ENCODE data around the gene ZNF548.
"Not testable (repeated sequence)": the region's sequence is repeated elsewhere in the genome, so short reads cannot be mapped to it uniquely, and the experiment has no call there.

ZNF548 gene

GRCh38 chr19:57366776-57367175 lies 22.9 kb upstream of the ZNF548 start:
- H3K4me1 ChIP-seq: no peaks in the 10 kb centered on the region

DNA sequence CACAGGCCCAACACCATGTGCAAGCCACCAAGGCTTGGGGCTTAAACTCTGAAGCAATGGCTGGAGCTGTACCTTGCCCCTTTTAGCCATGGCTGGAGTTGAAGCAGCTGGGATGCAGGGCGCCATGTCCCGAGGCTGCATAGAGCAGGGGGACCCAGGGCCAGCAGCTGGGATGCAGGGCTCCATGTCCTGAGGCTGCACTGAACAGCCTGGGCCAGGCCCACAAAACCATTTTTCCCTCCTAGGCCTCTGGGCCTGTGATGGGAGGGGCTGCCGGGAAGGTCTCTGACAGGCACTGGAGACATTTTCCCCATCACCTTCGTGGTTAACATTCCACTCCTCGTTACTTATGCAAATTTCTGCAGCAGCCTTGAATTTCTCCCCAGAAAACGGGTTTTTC lies 15.5 kb upstream of the ZNF548 start:
- H3K36me3 ChIP-seq: no peaks in the 10 kb centered on the region
- DNase-seq: no peak
- no peaks in the 10 kb centered on the region for H3K4me1 ChIP-seq
- no peak for TF ChIP-seq CTCF (IDR thresholded peaks at IDR 0.05; ENCODE audit: low read depth, low read length)
- H3K4me3 ChIP-seq (ENCODE audit: low read depth, low read length): no peak overlapping the region
- peaks cover 6% of the 10 kb centered on the region for H3K9me3 ChIP-seq
- H3K27me3 ChIP-seq: no peaks in the 10 kb centered on the region

More at GRCh38 chr19:57366776-57367175, 22.9 kb upstream of the ZNF548 start:
- Histone ChIP-seq H3K9me3 (no peaks in the 10 kb centered on the region), H3K36me3 (no peaks in the 10 kb centered on the region), H3K27me3 (no peaks in the 10 kb centered on the region), H3K4me3 (ENCODE audit: low read depth, low read length) (no peak overlapping the region)
- no peak for DNase-seq
- no peak for TF ChIP-seq CTCF (IDR thresholded peaks at IDR 0.05; ENCODE audit: low read depth, low read length)

DNA sequence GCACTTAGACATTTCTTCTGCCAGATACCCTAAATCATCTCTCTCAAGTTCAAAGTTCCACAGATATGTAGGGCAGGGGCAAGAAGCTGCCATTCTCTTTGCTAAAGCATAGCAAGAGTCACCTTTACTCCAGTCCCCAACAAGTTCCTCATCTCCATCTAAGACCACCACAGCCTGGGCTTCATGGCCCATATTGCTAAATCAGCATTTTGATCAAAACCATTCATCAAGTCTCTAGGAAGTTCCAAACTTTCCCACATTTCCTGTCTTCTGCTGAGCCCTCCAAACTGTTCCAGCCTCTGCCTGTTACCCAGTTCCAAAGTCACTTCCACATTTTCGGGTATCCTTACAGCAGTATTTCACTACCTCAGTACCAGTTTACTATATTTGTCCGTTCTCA lies 15.0 kb upstream of the ZNF548 start:
- H3K9me3 ChIP-seq; H3K4me3 ChIP-seq (ENCODE audit: low read depth, low read length); DNase-seq; H3K4me1 ChIP-seq; H3K27me3 ChIP-seq; H3K36me3 ChIP-seq: not testable (repeated sequence)

DNA sequence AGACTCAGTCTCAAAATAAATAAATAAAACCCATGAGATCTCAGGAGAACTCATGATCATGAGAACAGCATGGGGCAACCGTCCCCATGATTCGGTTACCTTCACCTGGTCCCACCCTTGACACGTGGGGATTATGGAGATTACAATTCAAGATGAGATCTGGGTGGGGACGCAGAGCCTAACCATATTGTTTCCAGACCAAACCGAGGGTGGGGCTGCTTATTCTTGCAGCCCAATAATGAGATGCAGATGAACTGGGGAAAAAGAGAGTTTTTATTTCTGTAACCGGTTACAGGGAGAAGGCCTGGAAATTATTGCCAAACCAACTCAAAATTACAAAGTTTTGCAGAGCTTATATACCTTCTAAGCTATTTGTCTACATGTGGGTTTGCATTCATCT lies 13.5 kb upstream of the ZNF548 start:
- no peak for DNase-seq

GRCh38 chr19:57377498-57378146 lies 12.0 kb upstream of the ZNF548 start:
- Histone ChIP-seq H3K4me3 (ENCODE audit: low read depth, low read length) (no peak overlapping the region), H3K27me3 (no peaks in the 10 kb centered on the region), H3K36me3 (no peaks in the 10 kb centered on the region), H3K4me1 (no peaks in the 10 kb centered on the region), H3K9me3 (peaks cover 6% of the 10 kb centered on the region)
- no peak for TF ChIP-seq CTCF (IDR thresholded peaks at IDR 0.05; ENCODE audit: low read depth, low read length)
- no peak for DNase-seq

More for the DNA sequence above, 13.5 kb upstream of the ZNF548 start:
- Histone ChIP-seq H3K4me1 (no peaks in the 10 kb centered on the region), H3K4me3 (ENCODE audit: low read depth, low read length) (no peak overlapping the region), H3K9me3 (peaks cover 6% of the 10 kb centered on the region), H3K36me3 (no peaks in the 10 kb centered on the region), H3K27me3 (no peaks in the 10 kb centered on the region)
- no peak for TF ChIP-seq CTCF (IDR thresholded peaks at IDR 0.05; ENCODE audit: low read depth, low read length)

GRCh38 chr19:57380923-57381322 lies 8.7 kb upstream of the ZNF548 start:
- Histone ChIP-seq H3K27me3 (no peaks in the 10 kb centered on the region), H3K4me1 (no peaks in the 10 kb centered on the region), H3K36me3 (no peaks in the 10 kb centered on the region), H3K9me3 (peaks cover 6% of the 10 kb centered on the region), H3K4me3 (ENCODE audit: low read depth, low read length) (no peak overlapping the region)
- TF ChIP-seq CTCF (IDR thresholded peaks at IDR 0.05; ENCODE audit: low read depth, low read length): no peak
- DNase-seq: no peak

Measured in BE2C (cell line).